Liver (tissue), 9 donors: ENCODE results near the gene TET3. TPM values are rescaled to one million over a fixed set of nuclear protein-coding genes. Genes with fewer than 3 reads are reported as not detected.
A peak's percentile ranks its signal among the peaks of the same experiment; 100 is the strongest.

Experiments used
- DNase-seq: peaks from one replicate; pipeline ENCODE4 v3.0.0-alpha.2; 2017; ENCODE audit warnings: low spot score
- H3K27ac ChIP-seq, 2 donors: one replicate each; pipeline ENCODE4 v1.7.0; 2013; ENCODE audit warnings: inconsistent platforms in 2 of 2, low read length in 2 of 2, control low read depth in 1 of 2, low read depth in 1 of 2, mild to moderate bottlenecking in 1 of 2
- H3K27me3 ChIP-seq, 4 donors: one replicate each; pipeline versions ENCODE4 v1.6.1 to v1.7.0; 2013; ENCODE audit warnings: low read length in 3 of 4, inconsistent platforms in 1 of 4, mild to moderate bottlenecking in 1 of 4, moderate library complexity in 1 of 4; ENCODE audit not compliant: control insufficient read depth in 4 of 4, insufficient read depth in 4 of 4
- H3K36me3 ChIP-seq, 4 donors: one replicate each; pipeline versions ENCODE4 v1.6.1 to v1.7.0; 2013; ENCODE audit warnings: low read length in 3 of 4, mild to moderate bottlenecking in 3 of 4, low read depth in 1 of 4, moderate library complexity in 1 of 4; ENCODE audit not compliant: control insufficient read depth in 4 of 4, insufficient read depth in 3 of 4
- H3K4me1 ChIP-seq, 4 donors: one replicate each; pipeline versions ENCODE4 v1.6.1 to v1.7.0; 2013; ENCODE audit warnings: low read length in 3 of 4, mild to moderate bottlenecking in 3 of 4, moderate library complexity in 1 of 4; ENCODE audit not compliant: control insufficient read depth in 4 of 4, insufficient read depth in 4 of 4
- H3K4me3 ChIP-seq, 3 donors: one replicate each; pipeline versions ENCODE4 v1.6.1 to v1.7.0; 2013; ENCODE audit warnings: low read length in 3 of 3, control low read depth in 1 of 3, low read depth in 1 of 3, mild to moderate bottlenecking in 1 of 3
- H3K9ac ChIP-seq, 2 donors: one replicate each; pipeline ENCODE4 v1.7.0; 2013; ENCODE audit warnings: low read length in 2 of 2, mild to moderate bottlenecking in 2 of 2, moderate library complexity in 2 of 2, control low read depth in 1 of 2, low read depth in 1 of 2
- H3K9me3 ChIP-seq, 4 donors: one replicate each; pipeline versions ENCODE4 v1.6.1 to v1.7.0; 2013; ENCODE audit warnings: low read length in 3 of 4; ENCODE audit not compliant: control insufficient read depth in 4 of 4
- EGR1 ChIP-seq, 2 donors: IDR thresholded peaks; 2 replicates each; pipeline ENCODE4 v1.6.1; 2016 to 2018; ENCODE audit warnings: antibody characterized with exemption in 2 of 2, low read depth in 2 of 2
- FOXA2 ChIP-seq: IDR thresholded peaks from 2 replicates; pipeline ENCODE4 v1.6.1; 2016; ENCODE audit warnings: antibody characterized with exemption
- GABPA ChIP-seq, 2 donors: IDR thresholded peaks in 1 of 2; conservative IDR thresholded peaks in 1 of 2; 2 replicates each; pipeline ENCODE4 v1.6.1; 2016; ENCODE audit warnings: antibody characterized with exemption in 2 of 2, mild to moderate bottlenecking in 1 of 2, moderate library complexity in 1 of 2
- HNF4A ChIP-seq, 2 donors: conservative IDR thresholded peaks; 2 replicates each; pipeline ENCODE4 v1.6.1; 2016; ENCODE audit warnings: antibody characterized with exemption in 2 of 2, mild to moderate bottlenecking in 2 of 2
- JUND ChIP-seq, 2 donors: IDR thresholded peaks; 2 replicates each; pipeline ENCODE4 v1.6.1; 2016; ENCODE audit warnings: antibody characterized with exemption in 2 of 2
- MAX ChIP-seq: IDR thresholded peaks from 2 replicates; pipeline ENCODE4 v1.6.1; 2016; ENCODE audit warnings: antibody characterized with exemption
- RAD21 ChIP-seq, 2 donors: IDR thresholded peaks; 2 replicates each; pipeline ENCODE4 v1.6.1; 2016; ENCODE audit warnings: antibody characterized with exemption in 2 of 2, mild to moderate bottlenecking in 2 of 2
- REST ChIP-seq: IDR thresholded peaks from 2 replicates; pipeline ENCODE4 v1.6.1; 2016; ENCODE audit warnings: antibody characterized with exemption, mild to moderate bottlenecking
- RXRA ChIP-seq, 2 donors: IDR thresholded peaks; 2 replicates each; pipeline ENCODE4 v1.6.1; 2017 to 2018; ENCODE audit warnings: antibody characterized with exemption in 2 of 2, mild to moderate bottlenecking in 1 of 2
- SP1 ChIP-seq: IDR thresholded peaks from 2 replicates; pipeline ENCODE4 v1.6.1; 2018; ENCODE audit warnings: antibody characterized with exemption, mild to moderate bottlenecking
- TAF1 ChIP-seq: conservative IDR thresholded peaks from 2 replicates; pipeline ENCODE4 v1.6.1; 2016; ENCODE audit warnings: antibody characterized with exemption, mild to moderate bottlenecking
- YY1 ChIP-seq: IDR thresholded peaks from 2 replicates; pipeline ENCODE4 v1.6.1; 2016; ENCODE audit warnings: antibody characterized with exemption, mild to moderate bottlenecking
- WGBS: extraction: QIAGEN DNeasy Blood & Tissue Kit; methylation state at CpG from one replicate; pipeline ENCODE4 v1.1.7; 2013; 5-methylcytosine and 5-hydroxymethylcytosine counted together
- polyA plus RNA-seq, 2 donors: library from polyadenylated mRNA; stranded (reverse) in 1 of 2; unstranded in 1 of 2; fragments of 200-250 nt in 1 of 2; fragments of >200 nt in 1 of 2; fragmentation: Nextera tagmentation in 1 of 2; extraction: Ambion mirVana in 1 of 2; gene quantifications; one replicate each; pipeline versions ENCODE4 v1.2.1 to v1.2.3, GENCODE V29; 2013 to 2015
- total RNA-seq, 2 donors: library from RNA; depleted of rRNA; stranded (reverse); fragments of >200 nt; gene quantifications; one replicate each; pipeline ENCODE4 v1.2.3, GENCODE V29; 2014
- TF ChIP-seq, protein P1 (sequence below): IDR thresholded peaks from 2 replicates; pipeline ENCODE4 v1.6.1; 2016; ENCODE audit warnings: antibody characterized with exemption
- donor health status: healthy.
- donor health status: healthy.
- donor health status: healthy.
- donor health status: healthy.
- donor health status: healthy.

TET3 gene
- total and polyA plus RNA-seq, 4 donors = 0.89 to 16.2 (median 3.2) TPM

DNA sequence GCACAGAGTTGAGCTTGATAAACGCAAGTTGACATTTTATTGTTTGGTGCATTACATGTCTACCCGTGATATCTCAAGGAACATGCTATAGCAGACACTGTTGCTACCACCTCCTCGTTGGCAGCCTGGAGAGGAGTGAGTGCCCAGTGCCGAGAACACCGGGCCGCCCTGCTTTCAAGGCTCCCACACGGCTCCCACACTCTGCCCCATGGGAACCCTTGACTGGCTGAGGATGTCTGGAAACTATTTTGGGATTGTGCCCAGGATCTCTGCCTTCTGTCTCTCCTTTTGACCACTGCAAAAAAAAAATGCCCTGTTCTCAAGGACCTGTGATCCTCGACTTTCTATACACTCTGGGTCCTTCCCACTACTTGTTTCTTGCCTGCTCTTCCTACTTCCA, 21.1 kb downstream of the TET3 start (continued):
- TF ChIP-seq REST (no peak), SP1 (no peak), RXRA (IDR thresholded peaks at IDR 0.05) (no peak), EGR1 (IDR thresholded peaks at IDR 0.05; ENCODE audit: low read depth in 2 of 2) (no peak), HNF4A (conservative IDR thresholded peaks at IDR 0.05) (no peak)

DNA sequence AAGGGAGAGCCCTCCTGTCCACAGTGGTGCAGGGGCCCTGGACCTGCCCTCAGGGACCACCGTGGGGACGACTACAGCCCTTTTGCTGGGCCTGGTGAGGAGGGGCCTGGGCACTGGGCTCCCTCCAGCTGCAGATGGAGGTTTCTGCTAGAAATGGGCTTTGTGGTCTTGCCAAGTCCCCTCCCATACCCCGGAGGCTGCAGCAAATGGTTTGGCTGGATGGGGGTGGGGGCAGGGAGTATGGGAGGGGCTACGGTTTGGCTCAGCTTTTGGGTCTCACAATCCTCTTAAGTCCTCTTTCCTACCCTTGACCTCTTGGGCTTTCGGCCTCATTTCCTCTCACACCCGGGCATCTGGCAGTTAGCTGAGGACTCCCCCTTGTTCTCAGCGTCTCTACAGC, 21.7 kb downstream of the TET3 start:
- 84% methylated on average over 7 of the region's 7 CpGs for WGBS
- Histone ChIP-seq H3K9ac (no peak overlapping the region), H3K36me3 (peaks cover 0 to 5% (median 1%) of the 10 kb centered on the region in 4 donors), H3K27ac (no peak overlapping the region), H3K27me3 (no peaks in the 10 kb centered on the region), H3K4me1 (peaks cover 8 to 33% (median 26%) of the 10 kb centered on the region in 4 donors), H3K4me3 (no peak overlapping the region), H3K9me3 (no peaks in the 10 kb centered on the region)
- DNase-seq = peak; percentile 35
- TF ChIP-seq RXRA (IDR thresholded peaks at IDR 0.05) = peak in 1 of 2 donors; percentile 26
- no peak for TF ChIP-seq GABPA (IDR thresholded peaks at IDR 0.05 in 1 of 2, conservative IDR thresholded peaks at IDR 0.05 in 1 of 2)
- no peak for TF ChIP-seq HNF4A (conservative IDR thresholded peaks at IDR 0.05)

DNA sequence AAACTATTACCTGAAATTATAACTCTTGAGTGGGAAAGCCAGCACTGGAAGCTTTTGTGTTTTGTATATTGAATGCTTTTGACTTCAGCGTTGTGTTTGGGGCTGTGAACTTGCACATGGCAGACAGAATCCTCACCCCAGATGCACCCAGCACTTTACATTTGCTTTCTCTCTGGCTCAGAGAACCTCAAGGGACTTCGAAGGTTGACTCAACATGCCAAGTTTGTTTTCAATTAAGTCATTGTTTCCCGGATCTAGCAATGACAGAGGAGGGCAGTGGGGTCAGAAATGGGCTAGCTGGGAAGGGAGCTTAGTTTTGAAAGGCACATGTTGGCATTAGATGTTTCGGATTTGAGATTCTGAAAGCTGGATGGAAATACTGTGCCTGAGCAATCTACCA, 22.4 kb downstream of the TET3 start:
- Histone ChIP-seq H3K4me1 (peaks cover 8 to 27% (median 21%) of the 10 kb centered on the region in 4 donors), H3K9me3 (no peaks in the 10 kb centered on the region), H3K27me3 (no peaks in the 10 kb centered on the region), H3K4me3 (no peak overlapping the region), H3K9ac (no peak overlapping the region), H3K27ac (no peak overlapping the region), H3K36me3 (peaks cover 0 to 5% (median 1%) of the 10 kb centered on the region in 4 donors)
- TF ChIP-seq SP1 (no peak), RAD21 (IDR thresholded peaks at IDR 0.05) (no peak), MAX (no peak)
- WGBS = 80% methylated on average over 4 of the region's 4 CpGs
- no peak for DNase-seq

GRCh38 chr2:74007711-74008110, 23.0 kb downstream of the TET3 start:
- Histone ChIP-seq H3K9ac (no peak overlapping the region), H3K4me3 (no peak overlapping the region), H3K27ac (no peak overlapping the region), H3K9me3 (no peaks in the 10 kb centered on the region), H3K27me3 (no peaks in the 10 kb centered on the region), H3K36me3 (peaks cover 0 to 5% (median 1%) of the 10 kb centered on the region in 4 donors), H3K4me1 (peaks cover 8 to 25% (median 20%) of the 10 kb centered on the region in 4 donors)
- WGBS = 90% methylated on average over 5 of the region's 5 CpGs
- no peak for DNase-seq
- TF ChIP-seq RAD21 (IDR thresholded peaks at IDR 0.05) (no peak), REST (no peak), JUND (IDR thresholded peaks at IDR 0.05) (no peak), FOXA2 (no peak), YY1 (no peak), EGR1 (IDR thresholded peaks at IDR 0.05; ENCODE audit: low read depth in 2 of 2) (no peak), TAF1 (no peak), GABPA (IDR thresholded peaks at IDR 0.05 in 1 of 2, conservative IDR thresholded peaks at IDR 0.05 in 1 of 2) (no peak)
- TF ChIP-seq, protein P1, sequence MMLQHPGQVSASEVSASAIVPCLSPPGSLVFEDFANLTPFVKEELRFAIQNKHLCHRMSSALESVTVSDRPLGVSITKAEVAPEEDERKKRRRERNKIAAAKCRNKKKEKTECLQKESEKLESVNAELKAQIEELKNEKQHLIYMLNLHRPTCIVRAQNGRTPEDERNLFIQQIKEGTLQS = no peak
